Measurements from ENCODE around the gene LIPT2. TPM values are rescaled to one million over a fixed set of nuclear protein-coding genes. Genes with fewer than 3 reads are reported as not detected.

LIPT2 gene
- total RNA-seq, 1 donor from 2014 or later, result 2.4 TPM

DNA sequence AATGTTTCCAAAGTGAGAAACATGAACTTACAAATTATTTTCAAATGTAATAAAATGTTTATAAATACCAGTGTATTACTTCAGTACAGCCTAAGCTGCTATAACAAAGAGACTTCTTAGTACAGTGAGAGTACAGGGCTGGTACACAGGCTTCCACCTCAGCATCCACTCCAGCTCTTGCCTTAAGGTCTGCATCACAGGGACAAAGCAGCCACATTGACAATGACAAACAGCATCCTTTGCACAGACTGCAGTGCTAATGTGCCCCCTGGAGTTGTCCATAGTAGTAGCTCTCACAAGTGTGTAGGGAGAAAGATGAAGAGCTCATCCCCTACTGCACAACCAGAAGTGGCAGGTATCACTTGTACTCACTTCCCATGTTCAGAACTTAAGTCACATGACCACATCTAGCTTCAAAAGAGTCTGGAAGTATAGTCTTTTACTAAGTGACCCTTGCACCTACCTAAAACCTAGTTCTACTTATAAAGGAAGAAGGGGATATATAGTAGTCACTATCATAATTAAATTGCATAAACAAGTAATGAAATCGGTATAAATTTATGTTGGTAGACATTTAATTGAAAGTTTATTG, 10.7 kb upstream of the LIPT2 start:
- DNase-seq (ENCODE audit: low read depth in 2 of 2), result no peak

GRCh38 chr11:74494916-74495315, 1.4 kb upstream of the LIPT2 start:
- DNase-seq (ENCODE audit: low read depth in 2 of 2), result no peak

DNA sequence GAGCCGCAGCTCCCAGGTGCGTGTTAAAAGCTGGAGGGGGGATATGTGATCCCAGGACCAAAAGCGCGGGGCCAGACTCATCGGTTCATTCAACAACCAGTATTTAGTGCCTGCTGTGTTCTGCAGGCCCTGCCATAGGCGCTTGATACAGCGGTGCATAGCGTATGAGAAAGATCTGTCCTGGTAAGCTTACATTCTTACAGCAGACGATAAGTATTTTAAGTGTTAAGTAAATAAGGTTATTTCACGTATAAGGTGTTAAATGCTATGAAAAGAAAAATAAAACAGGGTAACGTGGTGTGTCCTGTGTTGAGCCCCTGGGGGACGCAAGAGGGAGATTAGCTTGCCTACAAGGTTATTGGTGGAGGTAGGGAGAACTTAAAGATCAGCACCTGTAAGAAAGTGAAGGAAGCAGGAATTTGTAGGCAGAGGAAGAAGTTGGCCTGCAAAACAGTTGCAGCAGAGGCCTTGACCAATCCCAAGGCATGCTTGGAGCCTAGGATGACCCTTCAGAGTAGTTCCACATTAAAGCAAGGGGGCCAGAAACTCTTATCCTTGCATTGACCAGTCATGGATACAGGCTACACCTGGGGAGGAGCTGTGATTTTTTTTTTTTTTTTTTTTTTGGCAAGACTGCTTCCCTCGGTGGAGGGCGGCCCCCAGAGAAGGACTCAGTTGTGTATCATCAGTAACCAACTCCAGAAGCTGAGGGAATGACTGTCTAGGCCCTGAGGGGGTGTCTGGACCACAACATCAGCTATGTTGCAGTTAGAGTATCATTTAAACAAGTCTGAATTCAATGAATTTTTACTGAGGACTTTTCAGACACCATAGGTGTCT, 487 bp upstream of the LIPT2 start:
- DNase-seq (ENCODE audit: low read depth in 2 of 2), result peak in 1 of 2 donors; percentile 8

DNA sequence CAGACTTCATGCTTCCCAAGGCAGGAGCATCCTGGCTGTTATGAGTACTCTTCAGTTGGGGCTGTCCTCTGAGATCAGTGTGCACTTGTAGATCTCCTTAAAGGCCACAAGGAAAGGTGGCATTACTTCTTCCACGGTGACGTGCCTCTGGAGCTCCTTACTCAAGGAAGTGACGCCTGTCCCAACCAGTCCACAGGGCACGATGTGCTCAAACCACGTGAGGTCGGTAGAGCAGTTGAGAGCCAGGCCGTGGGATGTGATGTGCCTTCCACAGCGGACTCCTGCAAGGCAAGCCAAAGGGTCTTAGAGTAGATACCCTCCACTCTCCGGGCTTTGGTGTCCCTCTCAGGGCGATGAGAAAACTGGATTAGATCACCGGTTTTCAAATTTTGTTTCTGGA, 1.4 kb downstream of the LIPT2 start:
- DNase-seq (ENCODE audit: low read depth in 2 of 2), result no peak

- DNase-seq (ENCODE audit: low read depth in 2 of 2), result no peak
Measured at GRCh38 chr11:74490941-74491340, 2.6 kb downstream of the LIPT2 start.

GRCh38 chr11:74487875-74488274, 5.6 kb downstream of the LIPT2 start:
- DNase-seq (ENCODE audit: low read depth in 2 of 2), result peak; percentile 12 to 47

DNA sequence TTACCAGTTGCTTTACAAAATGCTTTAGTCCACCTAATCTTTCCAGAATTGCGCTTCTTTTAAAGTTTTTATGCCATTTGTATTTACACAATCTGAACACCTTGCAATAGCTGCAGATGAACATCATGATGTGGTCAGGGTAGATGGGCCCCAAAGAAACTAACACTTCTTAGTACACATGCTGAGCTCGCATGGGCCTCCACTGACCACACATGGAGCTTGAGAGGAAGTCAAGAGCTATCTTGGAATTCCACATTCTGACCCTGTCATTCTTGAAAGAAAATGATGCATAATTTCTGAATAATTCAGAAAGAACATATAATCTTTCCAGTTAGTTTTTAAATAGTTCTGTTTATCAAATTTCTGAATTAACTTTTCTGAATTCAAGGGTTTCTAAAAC, 7.7 kb downstream of the LIPT2 start:
- no peak for DNase-seq (ENCODE audit: low read depth in 2 of 2)

- no peak for DNase-seq (ENCODE audit: low read depth in 2 of 2)
Measured at GRCh38 chr11:74480688-74481417, 12.7 kb downstream of the LIPT2 start.

DNA sequence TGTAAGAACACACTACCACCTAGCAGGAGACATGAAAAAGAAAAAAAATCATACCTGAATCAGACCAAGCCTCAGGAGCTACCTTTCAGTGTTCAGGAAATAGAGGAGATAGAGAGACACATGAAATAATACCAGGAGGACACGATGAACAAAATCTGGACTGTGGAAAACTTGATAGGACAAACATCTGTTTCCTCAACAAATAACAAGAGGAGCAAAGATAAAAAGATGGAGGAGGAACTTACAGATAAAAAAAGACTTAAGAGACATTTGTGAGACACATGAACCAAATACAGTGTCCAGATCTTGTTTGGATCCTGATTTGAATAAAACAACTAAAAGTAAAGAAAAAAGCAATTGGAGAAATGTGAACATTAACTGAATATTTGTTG, 13.8 kb downstream of the LIPT2 start:
- no peak for DNase-seq (ENCODE audit: low read depth in 2 of 2)

GRCh38 chr11:74478877-74479731, 14.4 kb downstream of the LIPT2 start:
- no peak for DNase-seq (ENCODE audit: low read depth in 2 of 2)

GRCh38 chr11:74476536-74476935, 17.0 kb downstream of the LIPT2 start:
- no peak for DNase-seq (ENCODE audit: low read depth in 2 of 2)

- no peak for DNase-seq (ENCODE audit: low read depth in 2 of 2)
Measured at GRCh38 chr11:74474316-74474715, 19.2 kb downstream of the LIPT2 start.

DNA sequence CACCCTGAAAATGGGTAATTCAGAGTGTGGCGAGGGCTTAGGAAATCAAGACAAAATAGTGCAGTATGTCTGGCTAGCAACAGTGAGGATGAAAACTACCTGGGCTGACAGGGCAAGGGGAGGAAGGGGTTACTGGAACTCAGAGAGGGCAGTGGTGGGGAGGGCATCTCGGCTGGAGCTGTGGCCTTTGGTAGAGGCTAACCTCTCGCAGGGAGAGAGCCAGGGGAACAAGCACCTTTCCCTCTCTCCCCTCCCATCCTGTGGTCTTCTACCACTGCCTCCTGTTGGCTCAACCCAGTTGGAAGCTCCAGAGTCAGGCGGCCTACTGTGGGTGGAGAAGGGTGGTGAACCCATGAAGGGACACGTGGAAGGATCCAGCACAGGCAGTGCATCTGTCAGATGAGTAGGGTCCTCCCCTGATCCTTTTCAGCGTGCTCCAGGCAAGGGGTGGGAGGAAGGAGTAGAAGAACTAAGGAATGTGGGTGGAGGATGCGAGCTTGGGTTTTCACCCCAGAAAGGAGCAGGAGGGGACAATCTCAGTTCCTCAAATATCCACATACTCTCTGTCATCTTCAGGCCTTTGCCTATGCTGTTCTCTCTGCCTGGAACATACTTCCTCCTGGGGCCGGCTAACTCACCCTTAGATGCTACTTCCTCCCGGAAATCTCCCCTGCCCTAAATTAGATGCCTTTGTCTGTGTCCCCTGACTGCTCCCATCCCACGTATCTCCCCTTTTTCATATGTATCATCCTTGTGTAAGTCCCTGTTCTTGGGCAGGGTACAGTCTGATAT, 19.9 kb downstream of the LIPT2 start:
- no peak for DNase-seq (ENCODE audit: low read depth in 2 of 2)

DNA sequence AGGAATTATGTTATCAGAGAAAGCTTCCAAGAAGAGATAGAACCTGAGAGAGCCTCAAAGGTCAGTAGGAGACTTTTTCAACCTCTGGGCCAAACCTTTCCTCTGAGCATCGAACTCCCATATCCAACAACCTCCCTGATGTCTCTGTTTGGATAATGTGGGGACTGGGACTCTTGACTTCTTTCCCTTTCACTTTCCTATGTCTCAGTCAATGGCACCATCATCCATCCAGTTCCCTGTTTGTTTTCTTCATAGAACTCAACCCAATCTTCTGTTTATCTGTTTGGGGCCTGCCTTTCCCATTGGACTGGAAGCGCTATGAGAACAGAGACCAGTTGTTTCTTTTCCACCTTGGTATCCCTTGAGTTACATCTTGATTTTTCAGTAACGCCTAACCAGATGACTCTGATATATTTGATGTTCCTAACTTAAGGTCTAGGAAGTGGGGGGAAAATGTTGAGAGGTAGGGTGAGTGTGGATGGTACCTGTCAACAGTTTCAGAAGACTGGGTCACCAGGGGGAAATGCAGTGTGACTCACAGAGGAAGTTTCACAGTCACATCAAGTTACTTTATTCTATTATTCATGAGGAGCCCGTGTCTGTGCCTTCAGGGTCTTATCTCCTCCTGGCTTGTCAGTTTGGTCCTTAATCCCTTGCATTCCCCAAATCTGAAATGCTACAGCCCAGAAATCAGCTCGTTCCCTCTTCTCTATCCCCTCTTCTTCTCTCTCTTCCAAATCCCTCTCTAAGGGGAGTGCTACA, 21.7 kb downstream of the LIPT2 start:
- no peak for DNase-seq (ENCODE audit: low read depth in 2 of 2)

DNA sequence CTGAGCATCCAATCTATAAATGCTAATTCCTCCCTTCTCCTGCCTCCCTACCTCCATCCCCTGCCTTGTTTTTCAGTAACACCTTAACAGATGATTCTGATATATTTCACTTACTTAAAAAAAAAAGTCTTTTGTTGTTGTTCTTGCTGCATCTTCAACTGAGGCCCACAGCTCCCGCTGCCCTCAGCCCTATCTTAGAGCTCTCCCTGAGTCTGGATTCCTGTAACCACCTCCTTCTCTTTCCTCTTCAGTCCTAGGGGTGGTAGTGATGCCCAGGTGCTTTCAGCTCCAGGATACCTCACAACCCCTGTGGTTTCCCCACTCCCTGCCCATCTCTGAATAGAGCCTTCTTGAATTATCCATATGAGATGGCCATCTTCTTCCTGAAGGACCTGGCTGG, 22.5 kb downstream of the LIPT2 start:
- no peak for DNase-seq (ENCODE audit: low read depth in 2 of 2)

DNA sequence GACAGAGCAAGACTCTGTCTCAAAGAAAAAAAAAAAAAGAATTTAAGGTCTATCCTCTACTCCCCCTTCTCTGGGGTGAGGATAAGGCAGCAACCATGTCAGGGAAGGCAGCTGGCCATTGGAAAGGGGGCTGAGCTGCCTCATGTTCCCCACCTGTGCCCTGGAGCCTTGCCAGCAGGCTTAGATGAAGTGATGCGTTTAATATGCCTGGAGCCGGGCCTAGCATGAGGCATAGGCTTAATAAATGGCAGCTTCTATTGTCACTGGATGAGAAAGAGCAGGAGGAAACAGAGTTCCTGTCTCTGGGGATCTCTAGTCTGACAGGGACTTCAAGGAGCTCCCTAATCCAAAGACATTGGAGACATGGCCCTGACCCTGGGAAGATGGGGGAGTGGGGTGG, 23.0 kb downstream of the LIPT2 start:
- no peak for DNase-seq (ENCODE audit: low read depth in 2 of 2)

- DNase-seq (ENCODE audit: low read depth in 2 of 2), result no peak
Measured at GRCh38 chr11:74468936-74469335, 24.6 kb downstream of the LIPT2 start.

DNA sequence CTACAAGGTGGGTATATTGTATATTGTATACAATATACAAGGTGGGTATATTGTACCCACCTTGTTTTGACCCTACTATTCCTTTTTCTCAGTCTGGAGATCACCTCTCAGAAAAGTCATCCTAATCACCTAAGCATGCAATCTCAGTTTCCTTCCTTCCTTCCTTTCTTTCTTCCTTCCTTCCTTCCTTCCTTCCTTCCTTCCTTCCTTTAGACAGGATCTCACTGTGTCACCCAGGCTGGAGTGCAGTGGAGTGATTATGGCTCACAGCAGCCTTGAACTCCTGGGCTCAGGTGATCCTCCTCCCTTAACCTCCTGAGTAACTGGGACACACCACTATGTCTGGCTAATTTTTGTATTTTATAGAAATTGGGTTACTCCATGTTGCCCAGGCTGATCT, 25.0 kb downstream of the LIPT2 start:
- no peak for DNase-seq (ENCODE audit: low read depth in 2 of 2)

DNA sequence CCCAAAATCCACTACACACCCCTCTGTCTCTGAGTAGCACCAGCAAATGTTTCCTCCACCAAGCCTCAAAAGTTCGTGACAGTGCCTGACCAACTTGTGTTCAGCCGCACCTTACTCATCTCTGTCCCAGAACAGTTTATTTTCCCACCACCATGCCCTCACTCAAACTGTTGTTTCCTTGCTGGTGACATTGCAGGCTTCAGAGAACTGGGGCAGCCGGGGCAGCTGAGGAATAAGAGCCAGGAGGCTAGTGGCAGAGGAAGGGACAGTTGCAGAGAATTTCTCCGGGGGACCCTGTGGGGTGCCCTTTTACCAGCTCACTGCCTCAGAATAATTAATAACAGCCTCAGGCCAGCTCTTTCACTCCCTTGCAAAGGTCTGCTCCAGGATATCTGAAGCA, 25.5 kb downstream of the LIPT2 start:
- no peak for DNase-seq (ENCODE audit: low read depth in 2 of 2)

Measured in lung microvascular endothelial cell (primary cell).